ENCODE data around the gene TBC1D5. TPM values are rescaled to one million over a fixed set of nuclear protein-coding genes. Genes with fewer than 3 reads are reported as not detected.
A peak's percentile ranks its signal among the peaks of the same experiment; 100 is the strongest.

TBC1D5 gene
- total RNA-seq, 2 experiments from 2014 or later, result 53.9 to 56.9 TPM

DNA sequence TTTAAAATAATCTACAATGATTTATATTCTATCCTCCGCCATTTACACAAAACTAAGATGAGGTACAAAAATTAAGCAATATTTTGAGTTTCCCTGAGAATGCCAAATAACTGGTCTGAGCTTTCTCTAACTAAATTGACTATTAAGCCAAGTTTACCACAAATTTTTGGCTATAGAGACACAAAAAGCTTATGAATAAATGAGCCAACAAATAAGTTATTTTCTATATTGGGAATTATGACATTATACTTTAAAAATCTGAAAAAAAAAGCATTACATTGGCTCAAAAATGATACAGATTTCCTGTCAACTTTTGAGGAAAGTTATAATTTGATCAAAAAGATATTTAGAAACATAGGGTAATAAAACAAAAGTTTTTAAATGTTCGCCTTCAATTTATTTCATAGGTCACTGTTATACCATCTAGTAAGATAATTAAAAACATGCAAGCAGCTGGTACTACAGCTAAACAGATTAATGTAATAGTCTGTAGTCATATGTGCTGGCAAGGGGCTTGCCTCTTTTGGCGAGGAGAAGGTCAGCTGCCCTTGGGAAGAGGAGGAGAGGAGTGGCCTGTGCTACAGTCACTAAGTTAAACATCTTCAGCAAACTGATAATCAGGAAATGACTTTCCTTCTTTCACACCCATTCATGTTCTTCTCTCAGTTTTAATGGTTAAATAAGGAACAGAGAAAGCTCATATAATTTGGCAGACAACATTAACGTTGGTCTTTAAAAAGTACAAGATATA is 318.5 kb downstream of the TBC1D5 start:
- ChIA-PET POLR2A (interaction anchor here (0.7 kb wide), 1 partner anchor 110 kb away, joined by 3 read pairs; no protein-coding TSS in a partner anchor), CTCF (interaction anchor here (0.7 to 1.3 kb wide), 4 partner anchors 10 to 458 kb away, joined by 3 to 7 read pairs (median 3); no protein-coding TSS in a partner anchor)
- intact Hi-C loops (cut with DNase I, micrococcal nuclease), result no loop called here
- no peaks in the 10 kb centered on the region for H3K4me1 Mint-ChIP-seq
- H3K36me3 Mint-ChIP-seq (ENCODE audit: low read depth), result no peaks in the 10 kb centered on the region
- no peaks in the 10 kb centered on the region for H3K9me3 Mint-ChIP-seq (ENCODE audit: low read depth)
- H3K27ac Mint-ChIP-seq, result no peak overlapping the region
- H3K27me3 Mint-ChIP-seq, result no peaks in the 10 kb centered on the region
- no peak overlapping the region for H3K4me3 Mint-ChIP-seq
- no peak for DNase-seq
- ATAC-seq, result no peak

DNA sequence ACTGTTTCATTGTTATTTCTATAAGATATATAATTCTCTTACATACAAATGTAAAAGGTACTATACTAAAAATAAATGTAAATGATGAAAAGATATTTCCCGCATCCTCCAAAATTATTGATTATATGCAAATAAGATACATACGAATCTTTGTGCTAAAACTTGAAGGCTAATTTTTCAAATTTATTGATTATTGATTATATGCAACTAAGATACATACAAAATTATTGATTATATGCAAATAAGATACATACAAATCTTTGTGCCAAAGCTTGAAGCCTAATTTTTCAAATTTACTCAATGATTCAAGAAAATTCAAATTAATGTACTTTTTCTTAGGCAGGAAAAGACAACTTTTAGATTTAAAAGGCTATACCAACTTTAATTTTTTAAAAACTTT is 319.8 kb downstream of the TBC1D5 start:
- no peaks in the 10 kb centered on the region for H3K27me3 Mint-ChIP-seq
- no peak for ATAC-seq
- H3K4me1 Mint-ChIP-seq, result no peaks in the 10 kb centered on the region
- DNase-seq, result no peak
- ChIA-PET CTCF (interaction anchor here (0.6 to 1.2 kb wide), 2 partner anchors 9 to 1014 kb away, joined by 3 to 7 read pairs; no protein-coding TSS in a partner anchor), POLR2A (no interaction called here)
- H3K36me3 Mint-ChIP-seq (ENCODE audit: low read depth), result no peaks in the 10 kb centered on the region
- no peaks in the 10 kb centered on the region for H3K9me3 Mint-ChIP-seq (ENCODE audit: low read depth)
- no peak overlapping the region for H3K4me3 Mint-ChIP-seq
- no peak overlapping the region for H3K27ac Mint-ChIP-seq
- intact Hi-C loops (cut with DNase I, micrococcal nuclease), result no loop called here

DNA sequence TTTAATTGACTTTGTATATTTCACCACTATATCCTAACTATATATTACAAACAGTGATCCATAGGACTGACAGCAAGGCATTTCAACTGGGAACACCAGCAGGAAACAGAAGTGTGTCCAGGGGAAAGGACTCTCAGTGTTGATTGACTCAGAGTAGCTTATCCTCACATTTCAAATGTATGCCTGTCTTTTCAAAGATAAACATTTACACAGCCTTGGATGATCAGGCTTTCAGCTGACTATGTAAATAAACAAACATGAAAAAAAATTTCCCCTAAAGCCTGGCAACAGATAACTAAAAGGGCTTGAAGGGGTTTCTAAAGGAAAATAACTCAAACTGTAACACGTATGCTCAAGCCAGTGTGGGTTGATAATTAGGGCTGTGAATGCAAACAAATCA is 321.8 kb downstream of the TBC1D5 start:
- ATAC-seq (no peak), DNase-seq (no peak)
- H3K9me3 Mint-ChIP-seq (ENCODE audit: low read depth), result no peaks in the 10 kb centered on the region
- POLR2A ChIA-PET, result no interaction called here
- no peak overlapping the region for H3K27ac Mint-ChIP-seq
- no peaks in the 10 kb centered on the region for H3K36me3 Mint-ChIP-seq (ENCODE audit: low read depth)
- H3K27me3 Mint-ChIP-seq, result no peaks in the 10 kb centered on the region
- CTCF ChIA-PET, result interaction anchor here (0.7 to 0.9 kb wide), 4 partner anchors 9 to 820 kb away, joined by 3 to 4 read pairs (median 3); no protein-coding TSS in a partner anchor
- no peaks in the 10 kb centered on the region for H3K4me1 Mint-ChIP-seq
- intact Hi-C loops (cut with DNase I, micrococcal nuclease), result no loop called here
- H3K4me3 Mint-ChIP-seq, result no peak overlapping the region

DNA sequence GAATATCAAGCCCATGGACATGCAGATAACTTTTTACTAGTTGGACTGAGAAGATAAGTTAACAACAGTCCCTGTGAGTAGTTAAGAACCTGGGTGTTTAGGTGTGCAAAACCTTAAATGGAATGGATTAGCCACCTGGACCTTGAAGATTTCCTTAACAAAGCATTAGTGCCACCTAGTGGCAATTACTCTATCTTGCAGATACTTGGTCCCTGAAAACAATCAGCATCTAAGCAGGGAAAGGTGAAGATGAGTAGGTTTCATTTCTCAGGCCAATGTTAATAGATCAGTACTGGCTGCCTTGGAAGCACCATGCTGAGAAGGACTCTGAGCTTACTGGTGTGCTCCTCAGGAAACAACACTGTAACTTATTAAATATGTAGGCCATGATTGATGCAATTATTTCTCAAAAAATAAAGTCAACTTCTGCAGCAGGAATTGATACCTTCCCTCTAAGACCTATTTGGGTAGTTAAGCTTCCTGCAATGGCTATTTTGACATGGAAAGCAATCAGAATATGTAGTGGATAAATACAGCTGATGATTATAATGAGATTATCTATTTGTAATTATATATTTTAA is 329.4 kb downstream of the TBC1D5 start:
- ATAC-seq (peak; percentile 61), DNase-seq (peak; percentile 7)
- ChIA-PET POLR2A (no interaction called here), CTCF (interaction anchor here (0.6 to 2.9 kb wide), 16 partner anchors 8 to 741 kb away, joined by 3 to 17 read pairs (median 3); no protein-coding TSS in a partner anchor)
- no peaks in the 10 kb centered on the region for H3K4me1 Mint-ChIP-seq
- no peaks in the 10 kb centered on the region for H3K9me3 Mint-ChIP-seq (ENCODE audit: low read depth)
- no peak overlapping the region for H3K27ac Mint-ChIP-seq
- H3K4me3 Mint-ChIP-seq, result no peak overlapping the region
- H3K36me3 Mint-ChIP-seq (ENCODE audit: low read depth), result no peaks in the 10 kb centered on the region
- intact Hi-C loops (cut with DNase I, micrococcal nuclease), result loop anchor here (1.0 to 5.0 kb wide), 5 partner anchors 154 to 812 kb away; no protein-coding TSS in a partner anchor
- no peaks in the 10 kb centered on the region for H3K27me3 Mint-ChIP-seq

DNA sequence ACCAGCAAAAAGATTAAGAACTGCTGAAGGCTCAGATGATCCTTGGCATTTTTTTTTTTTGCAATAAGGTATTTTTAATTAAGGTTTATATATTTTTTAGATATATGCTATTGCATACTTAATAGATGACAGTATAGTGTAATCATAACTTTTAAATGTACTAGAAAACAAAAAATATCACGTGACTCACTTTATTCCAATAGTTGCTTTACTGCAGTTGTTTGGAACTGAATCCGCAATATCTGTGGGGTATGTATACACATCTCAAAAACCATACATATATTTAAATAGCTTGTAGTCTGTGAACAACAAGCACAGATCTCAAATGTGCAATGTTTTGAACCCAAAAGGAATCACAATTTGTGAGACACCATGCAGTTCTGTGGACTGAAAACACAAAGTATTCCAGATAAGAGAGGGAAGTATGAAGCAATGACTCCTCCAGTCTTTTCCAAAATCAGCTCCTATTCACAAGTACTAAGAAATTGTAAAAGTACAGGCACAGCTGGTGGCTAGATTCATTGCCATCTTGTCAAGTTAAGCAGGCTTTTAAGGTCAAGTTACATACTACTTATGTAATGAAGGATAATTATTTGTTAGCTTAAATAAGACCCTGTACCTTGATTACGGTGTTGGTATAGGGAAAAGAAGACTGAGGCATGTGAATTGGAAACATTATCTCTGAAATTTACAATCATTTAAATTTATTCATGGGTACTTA is 331.1 kb downstream of the TBC1D5 start:
- H3K4me1 Mint-ChIP-seq, result no peaks in the 10 kb centered on the region
- intact Hi-C loops (cut with DNase I, micrococcal nuclease), result loop anchor here in 1 of 2 experiments (5.0 kb wide), 1 partner anchor 431 kb away; no protein-coding TSS in a partner anchor
- POLR2A ChIA-PET, result no interaction called here
- H3K4me3 Mint-ChIP-seq, result no peak overlapping the region
- no peaks in the 10 kb centered on the region for H3K9me3 Mint-ChIP-seq (ENCODE audit: low read depth)
- CTCF ChIA-PET, result interaction anchor here (0.7 to 1.8 kb wide), 5 partner anchors 9 to 430 kb away, joined by 3 to 4 read pairs (median 3); no protein-coding TSS in a partner anchor
- DNase-seq (no peak), ATAC-seq (no peak)
- no peaks in the 10 kb centered on the region for H3K36me3 Mint-ChIP-seq (ENCODE audit: low read depth)
- H3K27me3 Mint-ChIP-seq, result no peaks in the 10 kb centered on the region
- H3K27ac Mint-ChIP-seq, result no peak overlapping the region

DNA sequence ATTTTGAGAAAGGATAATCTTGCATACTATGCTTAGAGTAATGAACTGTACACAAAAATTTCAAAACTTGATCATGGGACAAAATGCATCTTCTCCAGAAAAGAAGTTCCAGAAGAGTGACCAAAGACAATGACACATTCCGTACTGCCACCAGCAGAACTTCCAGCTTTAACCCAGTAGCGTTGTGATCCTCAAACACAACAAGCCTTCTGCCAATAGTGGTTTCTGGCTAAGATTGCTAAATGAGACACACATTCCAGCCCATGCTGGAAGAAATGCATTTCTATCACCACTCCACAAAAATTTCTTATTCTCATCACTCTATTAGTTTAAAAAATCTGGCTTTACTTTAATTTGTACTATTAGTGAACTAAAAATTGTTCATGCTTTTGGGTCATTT is 334.9 kb downstream of the TBC1D5 start:
- Mint-ChIP-seq H3K27ac (no peak overlapping the region), H3K4me3 (no peak overlapping the region), H3K27me3 (no peaks in the 10 kb centered on the region), H3K4me1 (no peaks in the 10 kb centered on the region), H3K36me3 (ENCODE audit: low read depth) (peaks cover 6% of the 10 kb centered on the region), H3K9me3 (ENCODE audit: low read depth) (no peaks in the 10 kb centered on the region)
- DNase-seq, result no peak
- ATAC-seq, result no peak
- intact Hi-C loops (cut with DNase I, micrococcal nuclease), result no loop called here
- ChIA-PET CTCF (no interaction called here), POLR2A (no interaction called here)

DNA sequence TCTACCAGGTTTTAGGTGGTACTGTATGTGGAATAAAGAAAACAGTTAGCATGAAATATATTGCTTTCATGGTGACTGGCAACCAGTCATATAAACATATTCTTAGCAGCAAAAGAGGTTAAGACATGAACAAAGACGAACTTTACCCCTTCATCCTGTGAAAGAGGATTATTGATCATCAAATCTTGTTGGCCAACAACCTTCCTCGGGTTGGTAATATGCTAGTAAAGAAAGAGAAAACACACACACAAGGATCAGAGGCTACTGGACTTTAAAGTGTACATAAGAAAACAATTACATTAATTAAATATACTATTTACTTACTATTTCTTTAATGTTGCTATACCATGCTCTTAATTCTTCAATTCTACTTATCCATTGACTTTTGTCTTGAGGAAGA is 337.9 kb downstream of the TBC1D5 start:
- no peaks in the 10 kb centered on the region for H3K27me3 Mint-ChIP-seq
- no peak overlapping the region for H3K4me3 Mint-ChIP-seq
- H3K4me1 Mint-ChIP-seq, result no peaks in the 10 kb centered on the region
- POLR2A ChIA-PET, result no interaction called here
- ATAC-seq, result no peak
- no peaks in the 10 kb centered on the region for H3K9me3 Mint-ChIP-seq (ENCODE audit: low read depth)
- CTCF ChIA-PET, result interaction anchor here (2.7 kb wide), 1 partner anchor 10 kb away, joined by 17 read pairs; no protein-coding TSS in a partner anchor
- H3K27ac Mint-ChIP-seq, result no peak overlapping the region
- H3K36me3 Mint-ChIP-seq (ENCODE audit: low read depth), result peaks cover 7% of the 10 kb centered on the region
- no peak for DNase-seq
- intact Hi-C loops (cut with DNase I, micrococcal nuclease), result no loop called here

DNA sequence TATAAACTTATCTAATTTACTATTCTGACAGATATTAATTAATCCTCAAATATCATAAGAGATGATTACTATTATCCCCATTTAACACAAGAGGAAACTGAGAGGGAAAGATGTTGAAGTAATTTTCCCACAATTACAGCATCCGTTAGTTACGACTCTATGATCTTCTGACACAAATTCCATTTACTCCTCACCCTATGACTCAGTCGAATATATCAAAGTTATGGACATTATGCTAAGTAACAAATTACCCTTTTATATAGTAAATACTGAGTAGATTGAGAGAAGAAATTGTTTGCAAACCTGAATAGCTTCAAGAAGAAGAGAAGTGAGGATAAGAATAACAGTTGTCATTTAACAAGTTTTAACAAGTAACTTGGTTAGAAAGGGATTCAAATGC is 340.0 kb downstream of the TBC1D5 start:
- intact Hi-C loops (cut with DNase I, micrococcal nuclease), result no loop called here
- no peak overlapping the region for H3K27ac Mint-ChIP-seq
- no peaks in the 10 kb centered on the region for H3K4me1 Mint-ChIP-seq
- H3K27me3 Mint-ChIP-seq, result no peaks in the 10 kb centered on the region
- H3K36me3 Mint-ChIP-seq (ENCODE audit: low read depth), result peaks cover 8% of the 10 kb centered on the region
- ChIA-PET POLR2A (no interaction called here), CTCF (no interaction called here)
- ATAC-seq, result no peak
- H3K4me3 Mint-ChIP-seq, result no peak overlapping the region
- no peak for DNase-seq
- no peaks in the 10 kb centered on the region for H3K9me3 Mint-ChIP-seq (ENCODE audit: low read depth)

DNA sequence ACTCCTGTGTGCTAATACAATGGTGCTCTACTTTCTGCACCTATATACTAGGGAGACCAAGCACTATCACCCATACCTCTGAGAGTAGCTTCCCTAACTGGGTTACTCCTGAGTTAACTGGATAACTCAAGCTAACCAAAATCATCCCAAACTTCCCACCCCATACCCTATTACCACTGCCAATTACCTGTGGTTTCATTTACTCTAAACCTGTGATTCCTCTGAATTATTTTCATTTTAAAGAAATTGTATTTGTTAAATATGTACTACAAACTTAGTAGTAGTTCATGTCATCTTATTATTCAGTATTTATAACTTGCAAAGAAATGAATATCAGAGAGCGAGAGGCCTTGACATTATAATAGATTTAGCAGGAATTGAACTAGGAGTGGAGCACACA is 340.5 kb downstream of the TBC1D5 start:
- ChIA-PET POLR2A (no interaction called here), CTCF (no interaction called here)
- Mint-ChIP-seq H3K9me3 (ENCODE audit: low read depth) (no peaks in the 10 kb centered on the region), H3K36me3 (ENCODE audit: low read depth) (peaks cover 12% of the 10 kb centered on the region), H3K4me1 (no peaks in the 10 kb centered on the region), H3K4me3 (no peak overlapping the region), H3K27ac (no peak overlapping the region), H3K27me3 (no peaks in the 10 kb centered on the region)
- ATAC-seq (no peak), DNase-seq (no peak)
- intact Hi-C loops (cut with DNase I, micrococcal nuclease), result no loop called here

DNA sequence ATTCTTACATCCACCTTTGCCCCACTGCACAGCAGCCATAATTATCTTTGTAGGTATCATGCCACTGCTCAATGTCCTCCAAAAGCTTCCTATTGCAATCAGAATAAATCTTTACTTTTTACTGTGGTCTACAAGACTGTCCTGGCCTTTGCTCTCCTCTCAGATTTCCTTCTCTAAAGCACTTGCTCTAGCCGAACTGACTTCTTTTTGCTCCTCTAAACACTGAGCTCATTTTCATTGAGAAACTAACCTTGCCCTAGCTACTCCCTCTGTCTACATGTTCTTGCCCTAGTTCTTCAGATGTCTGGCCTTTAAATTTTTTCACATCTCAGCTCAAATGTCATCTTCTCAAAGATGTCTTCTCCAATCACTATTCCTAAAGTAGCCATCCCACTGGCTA is 342.8 kb downstream of the TBC1D5 start:
- Mint-ChIP-seq H3K4me3 (no peak overlapping the region), H3K9me3 (ENCODE audit: low read depth) (no peaks in the 10 kb centered on the region), H3K27me3 (no peaks in the 10 kb centered on the region), H3K27ac (no peak overlapping the region), H3K4me1 (no peaks in the 10 kb centered on the region), H3K36me3 (ENCODE audit: low read depth) (peaks cover 14% of the 10 kb centered on the region)
- ChIA-PET CTCF (interaction anchor here (0.6 to 1.5 kb wide), 3 partner anchors 14 to 438 kb away, joined by 3 to 5 read pairs (median 4); no protein-coding TSS in a partner anchor), POLR2A (no interaction called here)
- no peak for DNase-seq
- intact Hi-C loops (cut with DNase I, micrococcal nuclease), result no loop called here
- no peak for ATAC-seq

DNA sequence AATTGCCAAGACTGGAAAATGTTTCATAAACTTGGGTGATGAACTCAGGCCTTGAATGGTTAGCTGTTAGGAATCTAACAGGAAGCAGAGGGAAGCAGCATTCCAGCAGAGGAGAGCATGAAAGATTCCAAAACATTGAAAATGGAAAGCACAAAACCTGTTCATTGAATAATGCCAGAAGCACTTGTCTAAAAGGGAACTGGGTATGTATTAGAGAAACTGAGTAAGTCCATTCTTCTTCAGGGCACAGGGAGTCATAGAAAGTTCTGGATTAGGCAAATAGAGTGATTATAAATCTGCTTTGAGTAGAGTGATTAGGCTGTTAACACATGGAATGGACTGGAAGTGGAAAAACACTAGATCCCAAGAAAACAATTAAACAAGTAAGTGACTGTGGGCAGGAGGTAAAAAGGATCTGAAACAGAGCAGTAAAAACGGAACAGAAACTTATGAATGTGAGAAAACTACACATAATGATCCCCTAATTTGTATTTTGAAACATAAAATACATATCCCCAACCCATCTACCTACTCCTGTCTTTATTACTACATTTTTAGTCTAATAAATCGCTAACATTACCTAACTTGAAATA is 343.4 kb downstream of the TBC1D5 start:
- Mint-ChIP-seq H3K27me3 (no peaks in the 10 kb centered on the region), H3K36me3 (ENCODE audit: low read depth) (peaks cover 10% of the 10 kb centered on the region), H3K27ac (no peak overlapping the region), H3K4me3 (no peak overlapping the region), H3K9me3 (ENCODE audit: low read depth) (no peaks in the 10 kb centered on the region), H3K4me1 (no peaks in the 10 kb centered on the region)
- no peak for DNase-seq
- ATAC-seq, result no peak
- POLR2A ChIA-PET, result no interaction called here
- intact Hi-C loops (cut with DNase I, micrococcal nuclease), result no loop called here
- CTCF ChIA-PET, result interaction anchor here (1.2 to 1.5 kb wide), 2 partner anchors 14 to 16 kb away, joined by 4 to 5 read pairs; no protein-coding TSS in a partner anchor
